Kidney epithelial cell (primary cell): ENCODE data around the gene CAPN11. TPM values are rescaled to one million over a fixed set of nuclear protein-coding genes. Genes with fewer than 3 reads are reported as not detected.
A peak's percentile ranks its signal among the peaks of the same experiment; 100 is the strongest.

Experiments used
- DNase-seq: peaks from one replicate; pipeline ENCODE4 v3.0.0-alpha.2; 2010; ENCODE audit warnings: low read depth
- H3K27me3 ChIP-seq: 2 replicates; pipeline ENCODE4 v1.6.0; 2011; ENCODE audit warnings: low read length; ENCODE audit not compliant: control insufficient read depth, insufficient read depth
- H3K36me3 ChIP-seq: 2 replicates; pipeline ENCODE4 v1.5.1; 2011; ENCODE audit warnings: low read length; ENCODE audit not compliant: control insufficient read depth, insufficient read depth
- H3K4me3 ChIP-seq: 2 replicates; pipeline ENCODE4 v1.5.1; 2011; ENCODE audit warnings: low read depth, mild to moderate bottlenecking, control low read depth, low read length
- CTCF ChIP-seq: IDR thresholded peaks from 2 replicates; pipeline ENCODE4 v1.5.1; 2011; ENCODE audit warnings: mild to moderate bottlenecking, moderate library complexity, low read length, control low read depth, inconsistent platforms; ENCODE audit not compliant: insufficient read depth, poor library complexity, severe bottlenecking
- total RNA-seq: library from RNA; depleted of rRNA; stranded (reverse); fragments of >200 nt; gene quantifications from 2 replicates; pipeline ENCODE4 v1.2.3, GENCODE V29; 2015

CAPN11 gene
- total RNA-seq, 1 donor from 2014 or later: not detected

DNA sequence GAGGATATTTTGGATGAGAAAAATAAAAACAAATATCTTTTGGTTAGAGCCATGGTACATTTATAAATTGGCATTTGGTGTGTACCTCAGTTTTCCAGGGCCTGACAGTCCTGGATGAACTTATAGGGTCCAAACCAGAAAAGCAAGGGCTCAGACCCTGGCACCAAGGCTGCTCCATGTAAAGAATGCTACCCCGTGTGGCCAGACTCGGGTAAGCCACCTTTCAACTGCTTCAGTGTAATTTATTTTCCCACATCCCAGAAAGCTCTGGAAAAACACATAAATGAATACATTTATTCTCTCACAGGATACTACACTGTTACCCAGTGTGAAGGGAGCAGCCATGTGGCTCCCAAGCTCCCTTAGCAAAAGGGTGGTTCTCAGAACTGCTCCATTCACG lies 45.2 kb upstream of the CAPN11 start:
- Histone ChIP-seq H3K36me3 (peaks cover 4% of the 10 kb centered on the region), H3K27me3 (no peaks in the 10 kb centered on the region)
- TF ChIP-seq CTCF: peak; percentile 26

GRCh38 chr6:44115866-44116265 lies 42.8 kb upstream of the CAPN11 start:
- H3K4me3 ChIP-seq: no peak overlapping the region
- peak; percentile 80 for DNase-seq
- no peak for TF ChIP-seq CTCF
- no peaks in the 10 kb centered on the region for H3K36me3 ChIP-seq
- no peaks in the 10 kb centered on the region for H3K27me3 ChIP-seq

More for the DNA sequence above, 45.2 kb upstream of the CAPN11 start:
- no peak overlapping the region for H3K4me3 ChIP-seq
- no peak for DNase-seq

DNA sequence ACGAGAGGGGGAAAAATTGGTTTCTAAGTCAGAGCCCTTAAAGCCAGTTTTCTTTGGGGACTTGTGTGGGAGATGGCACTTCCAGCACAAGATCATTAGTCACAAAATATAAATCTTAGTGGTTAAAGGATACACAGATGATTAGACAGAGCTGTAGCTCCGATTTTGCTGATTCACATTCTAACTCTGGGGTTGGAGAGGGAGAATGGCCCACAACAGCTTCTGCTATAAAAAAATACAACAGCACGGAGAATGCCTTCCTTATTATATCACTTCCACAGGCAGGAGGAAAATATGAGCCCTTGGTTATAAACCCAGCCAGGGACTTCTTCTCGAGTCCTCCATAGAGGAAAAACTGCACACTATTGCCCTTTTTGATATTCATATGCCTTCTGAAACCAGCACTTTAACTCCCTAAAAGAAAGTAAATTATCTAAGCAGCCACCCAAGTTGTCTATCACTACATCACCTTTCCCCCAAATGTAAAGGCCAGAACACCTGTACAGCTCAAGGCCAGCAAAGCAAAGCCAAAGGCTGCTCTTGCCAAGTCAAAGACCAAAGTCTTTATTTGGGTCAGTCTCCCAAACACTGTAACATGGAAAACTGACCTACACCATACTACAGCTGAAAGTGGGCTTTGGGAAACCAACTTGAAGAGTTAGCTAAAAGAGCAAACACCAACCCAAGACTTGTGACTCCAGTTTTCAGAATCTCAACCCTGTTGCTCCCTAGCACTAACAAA lies 41.8 kb upstream of the CAPN11 start:
- peak; percentile 81 for DNase-seq
- H3K27me3 ChIP-seq: no peaks in the 10 kb centered on the region
- no peak for TF ChIP-seq CTCF
- H3K36me3 ChIP-seq: no peaks in the 10 kb centered on the region
- no peak overlapping the region for H3K4me3 ChIP-seq

- Histone ChIP-seq H3K4me3 (no peak overlapping the region), H3K36me3 (no peaks in the 10 kb centered on the region), H3K27me3 (no peaks in the 10 kb centered on the region)
- no peak for DNase-seq
- TF ChIP-seq CTCF: no peak
Measured at GRCh38 chr6:44117397-44118128, 41.1 kb upstream of the CAPN11 start.

GRCh38 chr6:44119704-44120262 lies 38.8 kb upstream of the CAPN11 start:
- no peak for TF ChIP-seq CTCF
- Histone ChIP-seq H3K27me3 (no peaks in the 10 kb centered on the region), H3K36me3 (no peaks in the 10 kb centered on the region), H3K4me3 (no peak overlapping the region)
- DNase-seq: no peak
